Stimulated activated CD4-positive, alpha-beta T cell treated with anti-CD3 and anti-CD28 coated beads, Interleukin-1b, Interleukin-23, amount 100 ng/mL, for 24 hours (primary cell): ENCODE data around the gene SDC1.
"Not testable (repeated sequence)": the region's sequence is repeated elsewhere in the genome, so short reads cannot be mapped to it uniquely, and the experiment has no call there.

ENCODE experiments used
- DNase-seq, 4 experiments: peaks; one replicate each; pipeline ENCODE4 v3.0.0-alpha.2; 2020; ENCODE audit warnings: low read depth in 4 of 4, low spot score in 1 of 4

SDC1 gene, protein sequence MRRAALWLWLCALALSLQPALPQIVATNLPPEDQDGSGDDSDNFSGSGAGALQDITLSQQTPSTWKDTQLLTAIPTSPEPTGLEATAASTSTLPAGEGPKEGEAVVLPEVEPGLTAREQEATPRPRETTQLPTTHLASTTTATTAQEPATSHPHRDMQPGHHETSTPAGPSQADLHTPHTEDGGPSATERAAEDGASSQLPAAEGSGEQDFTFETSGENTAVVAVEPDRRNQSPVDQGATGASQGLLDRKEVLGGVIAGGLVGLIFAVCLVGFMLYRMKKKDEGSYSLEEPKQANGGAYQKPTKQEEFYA

GRCh38 chr2:20224716-20225293 lies at the start of gene SDC1:
Gene SDC1, minus strand, starts transcription at chr2:20225130. Its CDS starts 263 bp downstream, at chr2:20224867.
- DNase-seq, result no peak

- no peak for DNase-seq
These were observed 48.1 kb upstream of the SDC1 start for GRCh38 chr2:20273042-20273441.

- not testable (repeated sequence) for DNase-seq
These were observed 43.4 kb upstream of the SDC1 start for GRCh38 chr2:20268317-20268716.

GRCh38 chr2:20267529-20267928 lies 42.6 kb upstream of the SDC1 start:
- DNase-seq, result no peak

DNA sequence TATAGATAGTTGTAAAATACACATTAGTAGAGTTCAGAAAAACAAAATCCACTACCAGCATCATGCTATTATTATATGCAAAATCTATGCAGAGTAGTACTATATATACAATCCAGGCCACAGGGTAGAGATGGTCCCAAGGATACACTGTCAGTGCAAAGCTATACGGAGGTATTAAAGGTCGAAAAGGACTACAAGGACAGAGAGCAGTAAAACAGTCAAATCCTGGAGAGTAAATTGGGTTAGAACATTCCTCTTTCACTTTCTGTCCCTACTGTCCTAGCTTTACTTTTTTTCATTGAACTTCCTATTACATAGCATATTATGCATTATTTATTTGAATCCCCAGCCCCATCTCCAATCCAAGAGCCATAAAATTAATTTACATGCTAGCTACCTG lies 39.7 kb upstream of the SDC1 start:
- no peak for DNase-seq

GRCh38 chr2:20257411-20257810 lies 32.5 kb upstream of the SDC1 start:
- no peak for DNase-seq

DNA sequence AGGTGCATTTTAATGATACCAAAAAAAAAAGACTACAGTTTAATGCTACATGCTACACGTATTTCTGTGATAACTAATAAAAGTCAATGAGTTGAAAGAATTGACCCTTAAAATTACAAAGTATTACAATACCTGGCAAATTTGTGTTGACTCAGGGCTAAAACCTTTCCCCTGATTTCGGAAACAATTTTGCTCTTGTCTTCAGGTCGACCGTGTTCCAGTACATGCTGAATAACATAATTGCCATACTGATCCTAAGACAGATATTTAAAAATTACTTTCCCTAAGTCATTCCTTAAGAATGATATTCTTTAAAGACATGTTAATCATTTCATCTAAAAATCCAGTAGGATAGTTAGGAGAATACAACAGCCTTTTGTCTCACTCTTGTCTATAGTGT lies 29.8 kb upstream of the SDC1 start:
- DNase-seq, result no peak

DNA sequence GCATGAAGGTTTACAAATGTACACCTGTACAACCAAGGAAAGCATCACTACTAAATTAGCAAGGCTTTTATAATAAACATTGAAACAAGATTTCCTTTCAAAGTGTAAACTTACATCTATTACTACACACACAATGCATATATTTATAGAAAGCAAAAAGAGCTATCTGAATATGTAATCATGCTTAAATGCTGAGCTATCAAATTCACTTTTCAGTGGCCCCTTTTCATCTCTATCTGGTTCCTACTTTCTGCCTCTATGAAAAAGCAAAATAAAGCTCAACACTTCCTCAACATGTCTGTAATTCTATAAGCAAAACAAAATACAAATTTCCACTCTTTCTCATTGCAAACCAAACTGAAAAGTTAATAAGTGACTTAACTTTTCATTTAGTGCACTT lies 25.5 kb upstream of the SDC1 start:
- no peak for DNase-seq

DNA sequence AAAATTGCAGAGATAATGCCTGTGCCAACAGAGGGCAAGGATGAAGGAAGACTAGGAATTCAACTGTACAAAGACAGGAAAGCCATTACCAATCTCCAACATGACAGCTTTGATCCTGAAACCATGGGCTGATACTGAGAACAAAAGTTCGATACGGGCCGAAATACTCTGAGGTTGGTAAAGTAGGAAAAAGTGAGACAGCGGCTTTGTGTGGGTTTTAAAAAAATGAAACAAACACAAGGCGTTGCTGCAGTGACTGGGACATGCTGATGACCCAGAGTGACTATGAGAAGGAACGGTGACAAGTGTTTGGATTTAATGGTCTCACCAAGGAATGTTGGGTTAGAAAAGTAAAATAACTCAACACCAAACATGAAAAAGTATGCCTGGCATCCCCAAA lies 24.2 kb upstream of the SDC1 start:
- no peak for DNase-seq

DNA sequence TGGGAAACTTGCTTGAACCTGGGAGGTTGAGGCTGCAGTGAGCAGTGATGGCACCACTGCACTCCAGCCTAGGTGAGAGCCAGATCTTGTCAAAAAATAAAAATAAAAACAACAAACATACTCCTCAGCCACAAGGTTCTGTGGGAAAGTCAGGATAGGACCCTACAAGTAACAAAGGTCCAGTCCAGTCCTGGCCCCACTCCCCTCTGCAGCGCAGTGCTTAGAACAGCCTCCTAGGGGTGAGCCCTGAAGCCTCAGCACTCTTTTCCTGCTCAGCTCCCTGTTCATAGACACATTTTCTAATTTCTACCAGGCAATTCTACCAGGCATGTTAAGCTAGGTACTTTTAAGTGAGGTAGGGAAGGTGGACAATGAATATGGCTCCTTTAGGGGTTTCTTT lies 22.2 kb upstream of the SDC1 start:
- DNase-seq, result no peak

GRCh38 chr2:20243637-20244036 lies 18.7 kb upstream of the SDC1 start:
- DNase-seq, result not testable (repeated sequence)

GRCh38 chr2:20242727-20243377 lies 17.9 kb upstream of the SDC1 start:
- DNase-seq, result no peak

DNA sequence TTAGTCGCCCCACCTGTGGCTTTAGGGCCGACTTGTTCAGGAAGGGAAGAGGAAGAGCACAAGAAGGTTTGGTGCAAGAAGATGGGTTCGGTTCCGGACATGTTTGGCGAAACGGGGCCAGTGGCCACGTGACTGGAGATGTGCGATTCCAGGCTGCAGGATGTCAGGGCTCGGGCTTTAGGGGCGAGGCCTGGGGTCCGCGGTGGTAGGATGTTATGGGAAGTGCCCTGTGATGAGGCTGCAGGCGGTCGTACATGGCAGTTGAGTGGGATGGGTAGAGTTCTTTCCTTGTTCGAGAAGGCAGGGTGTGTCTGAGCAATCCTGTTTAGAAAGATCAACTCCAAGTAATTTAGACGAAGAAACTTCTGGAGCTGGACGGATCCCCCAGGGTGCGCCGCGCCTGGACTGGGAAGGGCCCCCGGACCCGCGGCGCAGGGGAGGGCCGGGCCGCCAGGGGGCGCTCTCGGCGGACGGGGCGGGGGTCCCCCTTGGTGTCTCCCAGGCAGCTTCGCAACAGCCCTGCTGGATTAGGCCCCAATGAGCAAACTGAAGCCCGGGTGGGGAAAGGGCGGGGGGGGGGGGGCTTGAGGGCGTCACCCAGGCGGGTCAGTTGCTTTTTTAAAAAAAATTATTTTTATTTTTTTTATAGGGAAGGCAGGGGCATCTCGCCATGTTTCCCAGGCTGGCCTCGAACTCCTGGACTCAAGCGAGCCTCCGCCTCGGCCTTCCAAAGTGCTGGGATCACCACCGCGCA lies 17.2 kb upstream of the SDC1 start:
- DNase-seq, result peak in 1 of 4 experiments; percentile 6

GRCh38 chr2:20240291-20240690 lies 15.4 kb upstream of the SDC1 start:
- DNase-seq, result not testable (repeated sequence)

DNA sequence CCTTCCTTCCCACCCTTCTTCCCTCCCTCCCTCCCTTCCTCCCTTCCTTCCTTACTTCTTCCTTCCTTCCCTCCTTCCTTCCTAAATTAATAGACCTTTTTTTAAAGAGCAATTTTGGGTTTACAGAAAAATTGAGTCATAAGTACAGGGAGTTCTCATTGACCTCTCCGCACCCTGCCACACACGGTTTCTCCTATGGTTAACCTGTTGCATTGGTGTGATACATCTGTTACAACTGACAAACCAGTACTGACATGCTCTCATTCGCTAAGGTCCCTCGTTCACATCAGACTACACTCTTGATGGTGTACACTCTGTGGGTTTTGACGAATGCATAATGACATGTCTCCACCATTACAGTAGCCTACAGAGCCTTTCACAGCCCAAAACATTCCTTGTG lies 11.6 kb upstream of the SDC1 start:
- no peak for DNase-seq

DNA sequence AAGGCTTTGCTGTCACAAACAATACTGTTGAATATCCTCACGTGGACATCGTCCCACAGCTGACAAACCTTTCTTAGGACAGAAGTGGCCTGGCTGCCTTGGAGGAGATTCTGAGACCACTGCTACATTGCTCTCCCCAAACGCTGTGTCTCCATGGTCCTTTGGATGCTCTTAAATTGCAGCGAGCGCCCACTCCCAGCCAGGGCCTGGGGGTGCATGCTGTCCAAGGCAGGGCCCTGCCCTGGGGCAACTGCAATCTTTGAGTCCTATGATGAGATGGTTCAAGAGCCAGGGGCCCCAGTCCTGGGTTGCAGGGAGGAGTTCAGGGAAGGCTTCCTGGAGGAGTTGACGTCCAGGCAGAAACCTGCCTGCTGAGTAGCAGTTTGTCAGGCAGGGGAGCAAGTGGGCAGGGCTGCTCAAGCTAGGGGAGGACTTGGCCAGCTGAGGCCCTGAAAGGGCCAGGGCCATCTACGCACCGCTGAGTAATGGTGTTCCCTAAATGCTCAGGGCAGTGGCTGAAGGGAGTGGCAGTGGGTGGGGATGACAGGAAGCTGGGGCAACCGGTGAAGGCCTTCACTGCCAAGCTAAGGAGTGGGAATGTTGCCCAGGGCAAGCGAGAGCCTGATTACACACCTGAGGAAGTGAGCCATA lies 10.8 kb upstream of the SDC1 start:
- no peak for DNase-seq

- not testable (repeated sequence) for DNase-seq
These were observed 9.7 kb upstream of the SDC1 start for GRCh38 chr2:20234597-20234996.

DNA sequence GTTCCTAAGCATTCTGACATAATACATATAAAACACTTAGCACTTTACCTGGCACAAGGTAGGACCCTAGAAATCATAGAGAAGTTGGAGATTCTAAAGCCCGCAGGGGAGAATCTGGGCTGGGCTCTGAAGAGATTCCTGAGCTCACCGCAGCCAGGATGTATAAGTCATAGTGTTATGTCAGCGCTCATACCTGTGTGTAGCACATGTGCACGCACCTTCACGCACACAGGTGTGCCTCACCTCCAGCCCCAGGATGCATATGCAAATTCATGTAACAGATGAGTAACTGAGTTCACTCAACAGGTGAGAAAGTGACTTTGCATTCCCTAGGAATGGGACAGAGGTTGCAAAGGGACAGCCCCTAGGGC lies 7.9 kb upstream of the SDC1 start:
- no peak for DNase-seq

GRCh38 chr2:20231598-20232026 lies 6.7 kb upstream of the SDC1 start:
- no peak for DNase-seq

DNA sequence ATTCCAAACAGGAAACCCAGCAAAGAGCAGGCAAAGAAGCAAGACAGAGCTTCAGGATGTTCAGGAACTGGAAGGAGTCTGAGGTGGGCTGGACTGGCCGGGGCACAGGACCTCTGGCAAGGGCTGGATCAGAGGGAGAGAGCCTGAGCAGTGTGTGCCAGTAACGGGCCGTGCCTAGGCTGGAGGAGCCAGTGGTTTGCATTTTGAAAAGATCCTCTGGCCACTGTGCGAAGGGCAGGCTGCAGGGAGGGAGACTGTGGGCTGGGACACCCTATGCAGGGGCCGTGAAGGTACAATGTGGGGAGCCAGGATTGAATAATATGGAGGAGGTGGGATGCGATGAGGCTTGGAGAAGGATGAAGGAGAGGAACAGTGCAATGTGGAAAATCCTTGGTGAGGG lies 6.2 kb upstream of the SDC1 start:
- no peak for DNase-seq

DNA sequence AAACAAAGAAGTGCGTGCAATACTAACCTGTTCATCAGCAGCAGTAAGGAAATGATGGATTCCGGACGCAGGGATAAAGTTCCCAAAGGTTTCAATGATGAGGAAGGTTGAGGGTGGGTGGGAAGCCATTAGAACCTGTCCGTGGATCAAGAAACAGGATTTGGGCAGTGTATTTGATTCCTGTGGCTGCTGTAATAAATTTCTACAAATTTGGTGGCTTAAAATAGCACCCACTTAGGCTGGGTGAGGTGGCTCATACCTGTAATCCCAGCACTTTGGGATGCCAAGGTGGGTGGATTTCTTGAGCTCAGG lies 5.1 kb upstream of the SDC1 start:
- no peak for DNase-seq
